ENCODE measurements around the gene MVD.

MVD gene

GRCh38 chr16:88638323-88639230 is 24.3 kb downstream of the MVD start, which contains the start of gene IL17C:
IL17C (plus strand) TSS chr16:88638572; CDS start chr16:88638642, 70 bp downstream.
- Histone ChIP-seq H3K9me3 (no peaks in the 10 kb centered on the region), H3K27me3 (peaks cover 0 to 68% of the 10 kb centered on the region in 2 donors), H3K36me3 (peaks cover 0 to 7% (median 2%) of the 10 kb centered on the region in 3 donors), H3K4me1 (peaks cover 0 to 16% (median 14%) of the 10 kb centered on the region in 4 donors), H3K27ac (no peak within 1 kb of the TSS), H3K4me3 (no peak within 1 kb of the TSS)
- intact Hi-C loops (cut with DNase I; ENCODE audit: low total_unique reads) = no loop called here
- no peak for TF ChIP-seq CTCF (IDR thresholded peaks at IDR 0.05)
- no peak for DNase-seq

GRCh38 chr16:88636488-88637265 is 26.2 kb downstream of the MVD start:
- intact Hi-C loops (cut with DNase I; ENCODE audit: low total_unique reads) = no loop called here
- TF ChIP-seq CTCF (IDR thresholded peaks at IDR 0.05) = no peak
- Histone ChIP-seq H3K4me3 (no peak overlapping the region), H3K27me3 (peaks cover 0 to 73% of the 10 kb centered on the region in 2 donors), H3K27ac (no peak overlapping the region), H3K4me1 (peaks cover 0 to 16% (median 14%) of the 10 kb centered on the region in 4 donors), H3K9me3 (no peaks in the 10 kb centered on the region), H3K36me3 (peaks cover 9 to 19% (median 17%) of the 10 kb centered on the region in 3 donors)
- DNase-seq = no peak

GRCh38 chr16:88635671-88636319 is 27.1 kb downstream of the MVD start:
- Histone ChIP-seq H3K27me3 (peaks cover 0 to 68% of the 10 kb centered on the region in 2 donors), H3K27ac (no peak overlapping the region), H3K9me3 (no peaks in the 10 kb centered on the region), H3K4me1 (peaks cover 0 to 16% (median 14%) of the 10 kb centered on the region in 4 donors), H3K36me3 (peaks cover 18 to 28% (median 26%) of the 10 kb centered on the region in 3 donors), H3K4me3 (no peak overlapping the region)
- intact Hi-C loops (cut with DNase I; ENCODE audit: low total_unique reads) = no loop called here
- DNase-seq = no peak
- TF ChIP-seq CTCF (IDR thresholded peaks at IDR 0.05) = no peak

- Histone ChIP-seq H3K27ac (no peak overlapping the region), H3K4me1 (peaks cover 0 to 16% (median 14%) of the 10 kb centered on the region in 4 donors), H3K27me3 (peaks cover 0 to 62% of the 10 kb centered on the region in 2 donors), H3K4me3 (peak overlapping the region; percentile 30 to 44), H3K9me3 (no peaks in the 10 kb centered on the region), H3K36me3 (peaks cover 24 to 34% (median 32%) of the 10 kb centered on the region in 3 donors)
- DNase-seq = no peak
- intact Hi-C loops (cut with DNase I; ENCODE audit: low total_unique reads) = no loop called here
- no peak for TF ChIP-seq CTCF (IDR thresholded peaks at IDR 0.05)
Measured at GRCh38 chr16:88634994-88635670, 27.8 kb downstream of the MVD start.

Measured in tibial artery (tissue), 4 donors.